IPS DF 6.9 (cell line): ENCODE data around the gene SEMA4D.

Source experiments
- DNase-seq: peaks from one replicate; pipeline ENCODE4 v3.0.0-alpha.2; 2013; ENCODE audit warnings: low read depth, low spot score
- H3K27ac ChIP-seq: one replicate; pipeline ENCODE4 v1.5.1; 2013; ENCODE audit warnings: low read length, control low read depth
- H3K27me3 ChIP-seq: 2 replicates; pipeline ENCODE4 v1.6.1; 2013; ENCODE audit warnings: mild to moderate bottlenecking, low read length; ENCODE audit not compliant: control insufficient read depth, insufficient read depth
- H3K36me3 ChIP-seq: 2 replicates; pipeline ENCODE4 v1.6.1; 2013; ENCODE audit warnings: low read length; ENCODE audit not compliant: control insufficient read depth, insufficient read depth
- H3K4me1 ChIP-seq: 2 replicates; pipeline ENCODE4 v1.6.1; 2013; ENCODE audit warnings: low read length; ENCODE audit not compliant: control insufficient read depth, insufficient read depth
- H3K4me3 ChIP-seq: 2 replicates; pipeline ENCODE4 v1.5.1; 2013; ENCODE audit warnings: mild to moderate bottlenecking, low read length
- H3K9me3 ChIP-seq: 2 replicates; pipeline ENCODE4 v1.6.1; 2013; ENCODE audit warnings: low read length, inconsistent platforms; ENCODE audit not compliant: control insufficient read depth, insufficient read depth
- WGBS: extraction: QIAGEN DNeasy Blood & Tissue Kit; methylation state at CpG from one replicate; pipeline ENCODE4 v1.1.7; 2013; ENCODE audit warnings: mixed read lengths, missing lambda C conversion rate; ENCODE audit not compliant: insufficient read length, insufficient coverage; 5-methylcytosine and 5-hydroxymethylcytosine counted together

Gene SEMA4D

GRCh38 chr9:89493181-89493580, 4.7 kb downstream of the SEMA4D start:
- DNase-seq, result no peak
- peaks cover 21% of the 10 kb centered on the region for H3K4me1 ChIP-seq
- H3K27me3 ChIP-seq, result no peaks in the 10 kb centered on the region
- H3K36me3 ChIP-seq, result no peaks in the 10 kb centered on the region
- no peaks in the 10 kb centered on the region for H3K9me3 ChIP-seq
- no peak overlapping the region for H3K27ac ChIP-seq
- no peak overlapping the region for H3K4me3 ChIP-seq
- no CpG with 5 or more reads among the region's 6 CpGs for WGBS

- Histone ChIP-seq H3K36me3 (no peaks in the 10 kb centered on the region), H3K4me1 (peaks cover 21% of the 10 kb centered on the region), H3K27ac (no peak overlapping the region), H3K9me3 (no peaks in the 10 kb centered on the region), H3K27me3 (no peaks in the 10 kb centered on the region), H3K4me3 (no peak overlapping the region)
- no peak for DNase-seq
- WGBS, result no CpG with 5 or more reads among the region's 9 CpGs
Observed at GRCh38 chr9:89492586-89492985, 5.3 kb downstream of the SEMA4D start.

GRCh38 chr9:89491694-89492093, 6.2 kb downstream of the SEMA4D start:
- H3K27me3 ChIP-seq, result no peaks in the 10 kb centered on the region
- H3K4me3 ChIP-seq, result no peak overlapping the region
- H3K4me1 ChIP-seq, result peaks cover 20% of the 10 kb centered on the region
- no peak for DNase-seq
- H3K36me3 ChIP-seq, result no peaks in the 10 kb centered on the region
- H3K9me3 ChIP-seq, result no peaks in the 10 kb centered on the region
- no CpG with 5 or more reads among the region's 9 CpGs for WGBS
- H3K27ac ChIP-seq, result no peak overlapping the region

GRCh38 chr9:89489548-89490530, 8.1 kb downstream of the SEMA4D start:
- no CpG with 5 or more reads among the region's 13 CpGs for WGBS
- no peak overlapping the region for H3K4me3 ChIP-seq

GRCh38 chr9:89488936-89489335, 9.0 kb downstream of the SEMA4D start:
- WGBS, result no CpG with 5 or more reads among the region's 7 CpGs
- Histone ChIP-seq H3K4me1 (peaks cover 9% of the 10 kb centered on the region), H3K27ac (no peak overlapping the region), H3K27me3 (no peaks in the 10 kb centered on the region), H3K9me3 (no peaks in the 10 kb centered on the region), H3K4me3 (no peak overlapping the region), H3K36me3 (no peaks in the 10 kb centered on the region)
- no peak for DNase-seq

More at GRCh38 chr9:89489548-89490530, 8.1 kb downstream of the SEMA4D start:
- Histone ChIP-seq H3K27me3 (no peaks in the 10 kb centered on the region), H3K9me3 (no peaks in the 10 kb centered on the region), H3K36me3 (no peaks in the 10 kb centered on the region), H3K4me1 (peaks cover 9% of the 10 kb centered on the region), H3K27ac (no peak overlapping the region)
- DNase-seq, result no peak

GRCh38 chr9:89488131-89488530, 9.8 kb downstream of the SEMA4D start:
- Histone ChIP-seq H3K9me3 (no peaks in the 10 kb centered on the region), H3K36me3 (no peaks in the 10 kb centered on the region), H3K27ac (no peak overlapping the region), H3K4me1 (peaks cover 6% of the 10 kb centered on the region), H3K4me3 (no peak overlapping the region), H3K27me3 (no peaks in the 10 kb centered on the region)
- WGBS, result no CpG with 5 or more reads among the region's 5 CpGs
- DNase-seq, result no peak

GRCh38 chr9:89486681-89487080, 11.2 kb downstream of the SEMA4D start:
- Histone ChIP-seq H3K4me3 (no peak overlapping the region), H3K27me3 (no peaks in the 10 kb centered on the region), H3K4me1 (peaks cover 6% of the 10 kb centered on the region; the same call in 1 of the 2 replicates), H3K36me3 (no peaks in the 10 kb centered on the region), H3K27ac (no peak overlapping the region), H3K9me3 (no peaks in the 10 kb centered on the region)
- no peak for DNase-seq

GRCh38 chr9:89484475-89485404, 13.2 kb downstream of the SEMA4D start:
- Histone ChIP-seq H3K9me3 (no peaks in the 10 kb centered on the region), H3K27ac (no peak overlapping the region), H3K4me3 (no peak overlapping the region), H3K4me1 (peaks cover 3% of the 10 kb centered on the region; the same call in 1 of the 2 replicates), H3K27me3 (no peaks in the 10 kb centered on the region), H3K36me3 (no peaks in the 10 kb centered on the region)
- no peak for DNase-seq
- 100% methylated on average over 4 of the region's 6 CpGs for WGBS

GRCh38 chr9:89483592-89484474, 14.1 kb downstream of the SEMA4D start:
- no peak for DNase-seq
- no peaks in the 10 kb centered on the region for H3K36me3 ChIP-seq
- H3K4me3 ChIP-seq, result no peak overlapping the region
- H3K27me3 ChIP-seq, result no peaks in the 10 kb centered on the region
- H3K27ac ChIP-seq, result no peak overlapping the region
- no peaks in the 10 kb centered on the region for H3K9me3 ChIP-seq
- H3K4me1 ChIP-seq, result peaks cover 3% of the 10 kb centered on the region; the same call in 1 of the 2 replicates
- no CpG with 5 or more reads among the region's 18 CpGs for WGBS
